Measurements from ENCODE around the gene C1orf167. TPM values are rescaled to one million over a fixed set of nuclear protein-coding genes. Genes with fewer than 3 reads are reported as not detected.

C1orf167 gene
- total RNA-seq, 1 experiment from 2014 or later: not detected

DNA sequence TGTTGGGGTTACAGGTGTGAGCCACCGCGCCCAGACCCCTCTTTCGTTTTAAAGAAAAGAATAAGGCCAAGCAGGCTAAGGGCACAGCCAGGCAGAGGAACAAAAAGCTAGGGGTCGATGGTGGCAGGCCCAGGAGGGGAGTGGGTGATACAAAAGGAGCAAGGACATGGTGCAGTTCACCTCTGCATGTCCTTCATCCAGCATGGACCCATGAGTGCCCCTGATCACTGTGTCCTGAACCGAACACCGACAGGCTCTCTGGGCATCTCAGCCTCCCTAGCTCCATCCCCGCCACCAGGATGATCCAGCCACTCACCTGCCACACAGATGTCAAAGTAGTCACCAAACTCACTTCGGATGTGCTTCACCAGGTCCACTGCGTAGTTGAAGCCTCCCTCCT lies 37.9 kb downstream of the C1orf167 start:
- no peaks in the 10 kb centered on the region for H3K27me3 ChIP-seq (ENCODE audit: low read length)
- peaks cover 29% of the 10 kb centered on the region for H3K4me1 ChIP-seq (ENCODE audit: insufficient read depth, low read length)
- no peaks in the 10 kb centered on the region for H4K20me1 ChIP-seq (ENCODE audit: low read length)
- no peak overlapping the region for H3K4me3 ChIP-seq (ENCODE audit: low read length)
- H3K27ac ChIP-seq (ENCODE audit: low read length): no peak overlapping the region
- H3K4me2 ChIP-seq (ENCODE audit: low read length): no peak overlapping the region
- H3F3A ChIP-seq (ENCODE audit: low read length, unreplicated experiment): no peaks in the 10 kb centered on the region
- intact Hi-C loops (cut with micrococcal nuclease): no loop called here
- H3K79me2 ChIP-seq (ENCODE audit: low read length): no peaks in the 10 kb centered on the region
- ChIA-PET CTCF (no interaction called here), POLR2A (ENCODE audit: unreplicated experiment) (no interaction called here)
- no peak overlapping the region for H2AFZ ChIP-seq (ENCODE audit: low read length)
- ATAC-seq: no peak
- TF ChIP-seq EZH2 (IDR thresholded peaks at IDR 0.05; ENCODE audit: low read length, unreplicated experiment) (no peak), CTCF (conservative IDR thresholded peaks at IDR 0.05; ENCODE audit: low read depth, low read length) (no peak), EZH2phosphoT487 (IDR thresholded peaks at IDR 0.05; ENCODE audit: borderline replicate concordance, low read length) (no peak)
- H3K9ac ChIP-seq (ENCODE audit: low read length): no peak overlapping the region
- no peaks in the 10 kb centered on the region for H3K9me2 ChIP-seq (replicated peaks; ENCODE audit: low read length)
- no TSS peak for BruUV-seq (replicated peaks)
- no peak for DNase-seq
- H3K9me3 ChIP-seq (ENCODE audit: low read length): no peaks in the 10 kb centered on the region
- H3K36me3 ChIP-seq (ENCODE audit: low read depth, low read length): no peaks in the 10 kb centered on the region

DNA sequence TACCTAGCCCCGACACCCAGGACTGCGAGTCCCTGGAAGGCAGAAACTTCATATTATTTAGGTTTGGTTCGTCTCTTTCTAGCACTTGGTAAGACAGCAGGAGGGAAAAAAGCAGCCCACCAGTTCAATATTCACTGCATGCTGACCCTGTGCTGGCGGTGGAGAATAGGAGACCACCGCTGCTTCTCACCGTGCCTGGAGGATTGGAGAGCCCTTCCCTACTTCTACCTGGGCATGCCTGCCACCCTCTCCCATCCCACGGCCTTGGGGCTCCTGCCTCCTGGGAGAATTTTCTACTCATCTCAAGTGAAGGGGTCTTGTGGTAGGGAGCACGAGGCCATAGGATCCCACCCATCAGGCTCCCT lies 38.4 kb downstream of the C1orf167 start:
- Histone ChIP-seq H4K20me1 (ENCODE audit: low read length) (no peaks in the 10 kb centered on the region), H3K9me2 (replicated peaks; ENCODE audit: low read length) (no peaks in the 10 kb centered on the region), H3K27me3 (ENCODE audit: low read length) (no peaks in the 10 kb centered on the region), H3K79me2 (ENCODE audit: low read length) (no peaks in the 10 kb centered on the region), H3K4me2 (ENCODE audit: low read length) (no peak overlapping the region), H3K9me3 (ENCODE audit: low read length) (no peaks in the 10 kb centered on the region), H3K27ac (ENCODE audit: low read length) (no peak overlapping the region), H3K9ac (ENCODE audit: low read length) (no peak overlapping the region), H3F3A (ENCODE audit: low read length, unreplicated experiment) (no peaks in the 10 kb centered on the region), H3K4me3 (ENCODE audit: low read length) (no peak overlapping the region), H3K4me1 (ENCODE audit: insufficient read depth, low read length) (peaks cover 33% of the 10 kb centered on the region), H2AFZ (ENCODE audit: low read length) (no peak overlapping the region), H3K36me3 (ENCODE audit: low read depth, low read length) (no peaks in the 10 kb centered on the region)
- no TSS peak for BruUV-seq (replicated peaks)
- intact Hi-C loops (cut with micrococcal nuclease): no loop called here
- POLR2A ChIA-PET (ENCODE audit: unreplicated experiment): no interaction called here
- CTCF ChIA-PET: no interaction called here
- TF ChIP-seq EZH2 (IDR thresholded peaks at IDR 0.05; ENCODE audit: low read length, unreplicated experiment) (no peak), CTCF (conservative IDR thresholded peaks at IDR 0.05; ENCODE audit: low read depth, low read length) (no peak), EZH2phosphoT487 (IDR thresholded peaks at IDR 0.05; ENCODE audit: borderline replicate concordance, low read length) (no peak)
- ATAC-seq: no peak
- DNase-seq: no peak

DNA sequence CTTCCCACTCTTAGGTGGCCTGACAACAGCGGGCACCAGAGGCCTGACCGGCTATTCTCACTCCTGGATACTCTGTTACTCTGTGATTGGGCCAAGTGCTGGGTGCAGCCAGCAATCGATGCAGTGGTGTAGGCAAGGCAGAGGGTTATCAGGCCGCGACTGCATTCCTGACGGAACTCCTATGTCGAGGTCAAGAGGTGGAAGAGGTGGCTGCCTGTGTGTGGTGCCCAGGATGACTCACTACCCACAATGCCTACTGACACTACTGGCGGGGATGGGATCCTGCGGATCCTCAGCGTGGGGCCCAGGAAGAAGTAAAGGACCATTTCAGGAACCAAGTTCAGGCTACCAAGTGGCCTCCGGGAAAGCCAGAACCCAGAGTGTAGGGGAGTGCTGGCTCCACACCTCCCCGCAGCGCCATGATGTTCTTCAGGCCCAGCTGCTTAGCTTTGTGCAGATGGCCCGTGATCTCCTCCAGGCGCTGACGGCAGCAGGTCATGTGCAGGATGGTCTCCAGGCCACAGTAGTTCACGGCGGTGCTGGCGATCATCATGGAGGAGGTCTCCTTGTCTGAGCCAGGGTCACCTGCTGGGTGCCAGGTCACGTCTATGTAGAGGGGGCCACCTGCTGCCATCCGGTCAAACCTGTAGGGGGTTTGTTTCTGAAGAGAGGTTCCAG lies 38.9 kb downstream of the C1orf167 start:
- POLR2A ChIA-PET (ENCODE audit: unreplicated experiment): no interaction called here
- no TSS peak for BruUV-seq (replicated peaks)
- ATAC-seq (no peak), DNase-seq (no peak)
- H3K4me2 ChIP-seq (ENCODE audit: low read length): no peak overlapping the region
- TF ChIP-seq EZH2phosphoT487 (IDR thresholded peaks at IDR 0.05; ENCODE audit: borderline replicate concordance, low read length) (no peak), EZH2 (IDR thresholded peaks at IDR 0.05; ENCODE audit: low read length, unreplicated experiment) (no peak), CTCF (conservative IDR thresholded peaks at IDR 0.05; ENCODE audit: low read depth, low read length) (no peak)
- no peaks in the 10 kb centered on the region for H3K9me3 ChIP-seq (ENCODE audit: low read length)
- H3K9me2 ChIP-seq (replicated peaks; ENCODE audit: low read length): no peaks in the 10 kb centered on the region
- no peaks in the 10 kb centered on the region for H4K20me1 ChIP-seq (ENCODE audit: low read length)
- no peaks in the 10 kb centered on the region for H3K27me3 ChIP-seq (ENCODE audit: low read length)
- no peak overlapping the region for H3K27ac ChIP-seq (ENCODE audit: low read length)
- H3K36me3 ChIP-seq (ENCODE audit: low read depth, low read length): no peaks in the 10 kb centered on the region
- H3F3A ChIP-seq (ENCODE audit: low read length, unreplicated experiment): no peaks in the 10 kb centered on the region
- no peak overlapping the region for H3K4me3 ChIP-seq (ENCODE audit: low read length)
- H2AFZ ChIP-seq (ENCODE audit: low read length): no peak overlapping the region
- CTCF ChIA-PET: interaction anchor here (0.7 kb wide), 1 partner anchor 218 kb away, joined by 6 read pairs; the partner anchor contains the start of gene MIIP
- no peak overlapping the region for H3K9ac ChIP-seq (ENCODE audit: low read length)
- peaks cover 33% of the 10 kb centered on the region for H3K4me1 ChIP-seq (ENCODE audit: insufficient read depth, low read length)
- H3K79me2 ChIP-seq (ENCODE audit: low read length): no peaks in the 10 kb centered on the region
- intact Hi-C loops (cut with micrococcal nuclease): no loop called here

Data from PC-3 (cell line).